Breast epithelium (tissue), 3 donors: ENCODE results near the gene DIP2B.

Experiments used
- POLR2A ChIP-seq: fragments of 450-650 bp; IDR thresholded peaks from one replicate; pipeline ENCODE4 v1.6.1; 2016; ENCODE audit warnings: antibody characterized with exemption, mild to moderate bottlenecking, moderate library complexity
- POLR2AphosphoS5 ChIP-seq, 3 donors: sonication (generic); formaldehyde crosslinking; IDR thresholded peaks; one replicate each; pipeline ENCODE4 v1.6.1; 2017; ENCODE audit warnings: antibody characterized with exemption in 3 of 3

DNA sequence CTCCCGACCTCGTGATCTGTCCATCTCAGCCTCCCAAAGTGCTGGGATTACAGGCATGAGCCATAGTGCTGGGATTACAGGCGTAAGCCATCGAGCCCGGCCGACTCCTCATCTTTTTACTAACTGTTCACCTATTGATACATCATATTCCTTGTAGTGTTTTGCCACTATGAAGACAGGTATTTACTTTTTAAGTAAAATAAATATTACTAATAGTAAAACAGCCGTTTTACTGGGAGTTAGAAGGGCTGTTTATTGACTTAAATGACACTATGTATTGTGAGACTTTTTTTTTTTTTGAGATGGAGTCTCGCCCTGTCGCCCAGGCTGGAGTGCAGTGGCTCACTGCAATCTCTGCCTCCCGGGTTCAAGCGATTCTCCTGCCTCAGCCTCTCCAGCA is 51.5 kb downstream of the DIP2B start:
- TF ChIP-seq POLR2A (no peak), POLR2AphosphoS5 (IDR thresholded peaks at IDR 0.05) (no peak)
